DOHH2 (cell line): ENCODE measurements around the gene MAST2.

Source experiments
- H3F3A ChIP-seq: fragments of 200-600 bp; sonication (generic), shearing (Covaris generic); 2 replicates; pipeline ENCODE4 v1.6.0; 2016; ENCODE audit warnings: antibody characterized with exemption, mild to moderate bottlenecking; ENCODE audit not compliant: control insufficient read depth, insufficient read depth
- H3K27ac ChIP-seq: fragments of 200-600 bp; sonication (generic); 2 replicates; pipeline ENCODE4 v1.5.1; 2014; ENCODE audit warnings: low read depth, mild to moderate bottlenecking, low read length, moderate library complexity
- H3K27me3 ChIP-seq: fragments of 200-600 bp; sonication (generic); 2 replicates; pipeline ENCODE4 v1.6.1; 2014; ENCODE audit warnings: mild to moderate bottlenecking, low read length, mixed read lengths; ENCODE audit not compliant: control insufficient read depth
- H3K36me3 ChIP-seq: fragments of 200-600 bp; sonication (generic); 2 replicates; pipeline ENCODE4 v1.6.1; 2014; ENCODE audit warnings: mild to moderate bottlenecking, low read length, moderate library complexity, mixed read lengths; ENCODE audit not compliant: control insufficient read depth
- H3K4me1 ChIP-seq: fragments of 200-600 bp; sonication (generic); 2 replicates; pipeline ENCODE4 v1.6.1; 2014; ENCODE audit warnings: mild to moderate bottlenecking, low read length, mixed read lengths; ENCODE audit not compliant: control insufficient read depth
- H3K4me2 ChIP-seq: fragments of 200-600 bp; sonication (generic); 2 replicates; pipeline ENCODE4 v1.6.0; 2014; ENCODE audit warnings: mild to moderate bottlenecking, low read length, moderate library complexity
- H3K4me3 ChIP-seq: fragments of 200-600 bp; sonication (generic); 2 replicates; pipeline ENCODE4 v1.5.1; 2014; ENCODE audit warnings: mild to moderate bottlenecking, low read length, mixed read lengths
- H3K79me2 ChIP-seq: fragments of 200-600 bp; sonication (generic); 2 replicates; pipeline ENCODE4 v1.6.1; 2014; ENCODE audit warnings: mild to moderate bottlenecking, low read length, mixed read lengths; ENCODE audit not compliant: control insufficient read depth
- H3K9me2 ChIP-seq: fragments of 200-600 bp; sonication (generic); replicated peaks from 2 replicates; pipeline ENCODE4 v1.6.1; 2014; ENCODE audit warnings: mild to moderate bottlenecking, low read length, mixed read lengths; ENCODE audit not compliant: control insufficient read depth
- H3K9me3 ChIP-seq: fragments of 200-600 bp; sonication (generic); 2 replicates; pipeline ENCODE4 v1.6.1; 2014; ENCODE audit warnings: antibody characterized with exemption, low read length, mixed read lengths; ENCODE audit not compliant: control insufficient read depth, insufficient read depth
- H4K20me1 ChIP-seq: fragments of 200-600 bp; sonication (generic); 2 replicates; pipeline ENCODE4 v1.6.0; 2014; ENCODE audit warnings: low read depth, mild to moderate bottlenecking, antibody characterized with exemption, low read length, moderate library complexity; ENCODE audit not compliant: control insufficient read depth, insufficient read depth
- CTCF ChIP-seq: fragments of 200-600 bp; sonication (generic); IDR thresholded peaks from one replicate; pipeline ENCODE4 v1.5.1; 2014; ENCODE audit warnings: antibody characterized with exemption, mild to moderate bottlenecking, low read depth, low read length; ENCODE audit not compliant: poor library complexity, severe bottlenecking
- EZH2phosphoT487 ChIP-seq: fragments of 200-600 bp; sonication (generic); IDR thresholded peaks from 2 replicates; pipeline ENCODE4 v1.6.1; 2017; ENCODE audit warnings: borderline replicate concordance, mild to moderate bottlenecking, antibody characterized with exemption, low read length, moderate library complexity, mixed read lengths

The MAST2 gene

DNA sequence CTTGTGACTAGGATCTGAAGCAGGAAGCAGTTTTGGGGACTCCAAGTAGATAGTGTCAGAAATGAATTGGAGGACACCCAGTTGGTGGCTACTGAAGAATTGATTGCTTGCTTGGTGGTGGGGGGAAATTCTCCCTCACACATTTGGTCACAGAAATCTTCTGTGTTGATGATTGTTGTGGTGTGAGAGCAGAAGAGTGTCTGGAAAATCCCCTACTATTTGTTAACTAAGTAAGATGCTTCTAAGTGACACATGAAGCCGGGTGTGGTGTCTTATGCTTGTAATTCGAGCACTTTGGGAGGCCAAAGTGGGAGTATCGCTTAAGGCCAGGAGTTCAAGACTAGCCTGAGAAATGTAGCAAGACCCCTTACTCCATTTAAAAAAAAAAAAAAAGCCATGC is 30.4 kb upstream of the MAST2 start:
- H3K36me3 ChIP-seq: no peaks in the 10 kb centered on the region
- no peak overlapping the region for H3K4me2 ChIP-seq
- peaks cover 3% of the 10 kb centered on the region; the same call in 1 of the 2 replicates for H3K4me1 ChIP-seq
- no peak overlapping the region for H3K4me3 ChIP-seq
- no peaks in the 10 kb centered on the region for H3F3A ChIP-seq
- no peaks in the 10 kb centered on the region for H3K79me2 ChIP-seq
- no peak for TF ChIP-seq EZH2phosphoT487
- no peak for TF ChIP-seq CTCF
- no peaks in the 10 kb centered on the region for H3K9me2 ChIP-seq
- H3K27me3 ChIP-seq: no peaks in the 10 kb centered on the region
- H4K20me1 ChIP-seq: no peaks in the 10 kb centered on the region
- H3K27ac ChIP-seq: no peak overlapping the region
- no peaks in the 10 kb centered on the region for H3K9me3 ChIP-seq

DNA sequence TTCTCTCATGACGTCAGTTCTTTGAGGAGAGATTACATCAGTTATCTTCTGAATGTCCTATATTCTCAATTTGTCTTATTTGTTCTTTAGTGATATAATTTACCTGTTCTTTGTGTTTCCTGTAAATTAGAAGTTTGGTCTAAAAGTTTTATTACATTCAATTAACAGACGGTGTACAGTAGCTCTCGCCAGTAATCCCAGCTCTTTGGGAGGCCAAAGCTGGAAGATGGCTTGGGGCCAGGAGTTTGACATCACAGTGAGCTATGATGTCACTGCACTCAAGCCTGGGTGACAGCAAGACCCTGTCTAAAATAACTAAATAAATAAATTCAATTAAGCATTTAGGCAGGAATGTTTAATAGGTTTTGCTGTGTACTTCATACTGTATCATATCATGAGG is 27.6 kb upstream of the MAST2 start:
- TF ChIP-seq EZH2phosphoT487: no peak
- no peak for TF ChIP-seq CTCF
- Histone ChIP-seq H3K27ac (no peak overlapping the region), H3K4me2 (no peak overlapping the region), H3K36me3 (no peaks in the 10 kb centered on the region), H3F3A (no peaks in the 10 kb centered on the region), H4K20me1 (no peaks in the 10 kb centered on the region), H3K79me2 (no peaks in the 10 kb centered on the region), H3K4me1 (no peaks in the 10 kb centered on the region), H3K4me3 (no peak overlapping the region), H3K9me2 (no peaks in the 10 kb centered on the region), H3K9me3 (no peaks in the 10 kb centered on the region), H3K27me3 (no peaks in the 10 kb centered on the region)

GRCh38 chr1:45785583-45785982 is 17.8 kb upstream of the MAST2 start:
- H3K9me2 ChIP-seq: no peaks in the 10 kb centered on the region
- no peaks in the 10 kb centered on the region for H4K20me1 ChIP-seq
- peak overlapping the region; percentile 50 for H3K4me3 ChIP-seq
- no peak overlapping the region for H3K27ac ChIP-seq
- no peaks in the 10 kb centered on the region for H3K79me2 ChIP-seq
- no peaks in the 10 kb centered on the region for H3K9me3 ChIP-seq
- no peaks in the 10 kb centered on the region for H3K27me3 ChIP-seq
- TF ChIP-seq CTCF (no peak), EZH2phosphoT487 (no peak)
- peak overlapping the region; percentile 69 for H3K4me2 ChIP-seq
- no peaks in the 10 kb centered on the region for H3K36me3 ChIP-seq
- H3K4me1 ChIP-seq: peaks cover 43% of the 10 kb centered on the region
- peaks cover 13% of the 10 kb centered on the region for H3F3A ChIP-seq

GRCh38 chr1:45787905-45788304 is 15.5 kb upstream of the MAST2 start:
- H3K4me2 ChIP-seq: peak overlapping the region; percentile 14
- no peaks in the 10 kb centered on the region for H3K9me2 ChIP-seq
- TF ChIP-seq CTCF: no peak
- TF ChIP-seq EZH2phosphoT487: no peak
- peaks cover 17% of the 10 kb centered on the region for H3F3A ChIP-seq
- no peak overlapping the region for H3K4me3 ChIP-seq
- no peaks in the 10 kb centered on the region for H3K36me3 ChIP-seq
- no peaks in the 10 kb centered on the region for H3K79me2 ChIP-seq
- H3K27me3 ChIP-seq: no peaks in the 10 kb centered on the region
- no peaks in the 10 kb centered on the region for H3K9me3 ChIP-seq
- peaks cover 63% of the 10 kb centered on the region for H3K4me1 ChIP-seq
- H4K20me1 ChIP-seq: no peaks in the 10 kb centered on the region
- no peak overlapping the region for H3K27ac ChIP-seq
